Stimulated activated CD8-positive, alpha-beta memory T cell treated with anti-CD3 and anti-CD28 coated beads, Interleukin-2, amount 100 ng/mL, for 48 hours (primary cell): ENCODE results near the gene RNF8.
"Not testable (repeated sequence)": the region's sequence is repeated elsewhere in the genome, so short reads cannot be mapped to it uniquely, and the experiment has no call there.

Experiments used
- DNase-seq, 2 donors: peaks; one replicate each; pipeline ENCODE4 v3.0.0-alpha.2; 2020; ENCODE audit warnings: low read depth in 2 of 2

The RNF8 gene

DNA sequence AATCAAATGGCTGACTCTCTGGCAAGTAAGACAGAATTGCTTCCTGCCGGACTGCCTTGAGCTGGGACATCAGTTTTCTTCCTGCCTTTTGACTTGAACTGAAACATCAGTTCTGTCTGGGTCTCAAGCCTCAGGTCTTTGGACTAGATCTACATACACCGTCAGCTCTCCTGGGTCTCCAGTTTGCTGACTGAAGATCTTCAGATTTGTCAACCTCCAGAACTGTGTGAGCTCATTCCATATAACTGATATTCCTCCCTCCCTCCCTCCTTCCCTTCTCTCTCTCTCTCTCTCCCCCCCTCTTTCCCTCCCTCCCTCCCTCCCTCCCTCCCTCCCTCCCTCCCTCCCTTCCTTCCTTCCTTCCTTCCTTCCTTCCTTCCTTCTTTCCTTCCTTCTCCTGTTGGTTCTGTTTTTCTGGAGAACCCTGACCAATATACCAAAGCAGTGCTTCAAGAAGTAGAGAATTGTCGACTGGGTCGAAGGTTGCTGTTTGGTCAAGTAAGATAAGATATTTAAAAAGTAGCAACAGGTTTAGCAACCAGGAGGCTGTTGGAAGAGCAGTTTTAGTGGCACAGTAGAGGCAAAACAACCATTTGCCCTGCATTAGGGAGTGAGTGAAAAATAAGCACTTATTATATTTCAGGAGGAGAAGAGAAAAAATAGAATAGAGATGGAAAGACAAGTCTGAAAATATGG, 46.2 kb downstream of the RNF8 start:
- no peak for DNase-seq

DNA sequence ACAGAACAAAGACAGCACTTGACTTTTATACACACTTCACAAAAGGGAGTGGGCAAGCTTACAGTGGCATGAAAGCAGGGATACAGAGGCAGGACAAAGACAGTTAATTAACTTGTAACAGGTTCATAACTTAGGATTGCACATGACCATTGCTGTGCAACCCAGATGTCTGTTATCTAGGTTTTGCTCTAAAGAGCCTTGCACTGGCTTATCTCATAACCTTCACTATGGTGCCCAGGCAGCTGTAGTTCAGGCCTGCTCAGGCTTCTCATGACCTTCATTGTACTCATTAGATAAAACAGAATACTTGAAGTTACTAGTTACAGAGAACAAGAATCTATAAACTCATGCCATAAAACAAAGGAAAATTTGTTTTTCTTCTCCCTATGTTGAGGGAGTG, 47.9 kb downstream of the RNF8 start:
- DNase-seq = not testable (repeated sequence)

DNA sequence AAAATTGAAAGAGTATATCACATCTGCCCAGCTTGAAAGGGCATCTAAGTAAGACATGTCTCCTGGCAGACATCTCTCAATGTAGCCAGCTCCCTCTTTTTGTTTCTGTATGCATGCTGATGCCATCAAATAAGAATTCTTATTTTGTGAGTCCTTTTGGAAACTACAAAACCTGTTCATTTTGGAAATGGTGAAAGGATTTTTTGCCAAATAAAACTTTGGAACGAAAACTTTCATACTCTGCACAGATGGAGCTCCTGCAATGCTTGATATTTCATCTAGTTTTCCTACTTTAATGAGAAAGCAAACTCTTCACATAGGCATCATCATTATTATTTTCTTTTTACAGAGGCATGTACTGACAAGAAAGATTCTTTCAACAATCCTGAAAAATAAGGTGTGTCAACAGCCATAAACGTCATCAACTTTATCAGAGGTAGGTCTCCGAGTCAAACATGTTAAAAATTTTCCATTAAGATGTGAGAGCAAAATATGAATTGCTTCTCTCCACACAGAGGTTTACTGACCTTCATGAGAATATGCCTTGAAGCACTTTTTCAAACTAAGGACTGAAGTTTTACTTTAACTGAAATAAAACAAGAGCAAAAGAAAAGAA, 53.1 kb downstream of the RNF8 start:
- DNase-seq = no peak

GRCh38 chr6:37407948-37408347, 54.2 kb downstream of the RNF8 start:
- DNase-seq = no peak

DNA sequence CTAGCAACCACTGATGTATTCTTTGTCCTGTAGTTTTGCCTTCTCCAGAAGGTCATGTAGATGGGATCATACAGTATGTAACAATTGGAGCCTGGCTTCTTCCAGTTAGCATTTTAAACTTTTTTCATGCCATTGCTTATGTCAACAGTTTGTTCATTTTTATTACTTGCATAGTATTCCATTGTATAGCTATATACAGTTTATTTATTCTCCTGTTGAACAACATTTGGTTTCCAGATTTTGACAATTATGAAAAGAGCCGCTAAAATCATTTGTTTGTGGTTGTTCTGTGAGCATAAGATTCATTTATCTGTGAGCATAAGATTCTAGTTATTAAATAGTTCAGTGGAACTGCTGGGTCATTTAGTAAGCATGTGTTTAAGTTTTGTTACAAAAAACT, 55.7 kb downstream of the RNF8 start:
- DNase-seq = no peak

GRCh38 chr6:37417393-37417792, 63.6 kb downstream of the RNF8 start:
- no peak for DNase-seq

- DNase-seq = no peak
These were observed 64.9 kb downstream of the RNF8 start for GRCh38 chr6:37418722-37419121.

GRCh38 chr6:37426058-37426944, 72.5 kb downstream of the RNF8 start:
- DNase-seq = no peak

DNA sequence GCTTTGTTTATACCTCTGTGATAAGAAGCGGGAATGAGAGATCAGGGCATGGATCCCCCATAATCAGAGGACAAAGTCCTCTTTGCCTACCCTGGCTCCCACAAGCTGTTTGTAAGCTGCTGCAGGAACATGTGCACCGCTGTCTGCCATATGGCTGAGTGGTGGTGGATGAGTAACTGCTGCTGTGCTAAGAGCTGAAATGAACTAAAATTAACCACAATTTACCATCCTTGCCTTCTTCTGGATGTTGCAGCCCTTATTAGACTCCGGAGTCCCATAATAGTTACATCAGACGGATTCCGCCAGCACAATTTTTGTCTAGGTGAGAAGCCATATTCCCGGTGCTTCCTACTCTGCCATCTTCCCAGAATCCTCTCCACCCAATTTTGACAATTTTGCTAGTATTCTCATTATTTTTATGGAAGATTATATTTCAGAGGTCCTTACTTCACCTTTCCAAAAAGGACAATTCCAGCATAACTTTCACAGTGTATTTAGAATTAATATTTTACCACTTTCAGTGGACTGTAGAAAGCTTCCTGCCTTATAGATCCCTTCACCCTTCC, 73.2 kb downstream of the RNF8 start:
- DNase-seq = no peak

GRCh38 chr6:37429352-37429750, 75.6 kb downstream of the RNF8 start:
- DNase-seq = no peak

DNA sequence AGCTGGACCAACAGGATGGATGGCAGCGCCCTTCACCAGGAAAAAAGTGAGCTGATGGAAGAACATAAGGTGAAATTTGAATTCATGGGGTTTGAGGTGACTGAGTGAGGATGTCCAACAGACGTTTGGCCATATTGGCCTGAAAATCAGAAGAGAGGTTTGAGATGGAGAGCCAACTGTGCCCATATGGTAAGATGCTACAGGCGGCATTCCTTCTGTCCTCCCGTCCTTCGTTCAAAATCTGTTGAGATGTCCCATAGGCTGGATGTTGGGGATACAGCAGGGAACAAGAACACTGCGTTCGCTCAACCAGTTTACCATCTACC, 78.8 kb downstream of the RNF8 start:
- no peak for DNase-seq

DNA sequence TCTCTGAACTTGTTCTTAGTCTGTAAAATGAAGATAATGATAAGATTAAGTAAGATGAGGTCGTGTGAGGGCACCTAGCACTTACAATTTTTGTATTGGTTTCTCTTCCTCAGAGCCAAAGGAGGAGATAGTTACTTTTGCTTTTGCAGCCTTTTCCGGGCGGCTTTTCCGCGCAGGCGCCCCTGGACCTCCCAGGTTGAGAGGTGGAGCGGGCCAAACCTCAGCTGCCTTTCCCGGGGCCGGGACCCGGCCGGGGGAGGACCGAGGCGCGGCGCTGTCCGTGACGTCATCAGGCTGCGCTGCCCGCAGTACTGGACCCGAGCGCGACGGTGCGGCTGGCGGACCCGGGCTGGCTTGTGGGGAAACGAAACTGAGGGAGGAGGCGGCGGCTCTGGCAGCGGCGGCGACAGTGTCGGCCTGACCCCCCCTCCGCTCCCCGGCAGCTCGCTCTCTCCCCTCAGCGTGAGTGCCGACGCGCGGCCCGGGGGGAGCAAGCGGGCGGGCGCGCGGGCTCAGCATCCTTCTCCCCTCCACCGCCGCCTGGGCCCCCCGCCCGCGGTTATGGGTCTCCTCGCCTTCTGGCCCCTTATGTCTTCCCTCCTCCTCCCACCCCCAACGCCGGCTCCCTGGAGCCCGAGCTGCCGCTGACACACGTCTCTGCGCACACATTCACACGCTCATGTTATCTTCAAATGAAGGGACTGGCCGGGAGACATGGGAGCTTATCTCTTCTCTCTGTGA, 79.3 kb downstream of the RNF8 start, which contains the start of gene CMTR1:
TSS of gene CMTR1 (plus strand) at position 306 of the 741 bp plus-strand sequence. CDS start 2,409 bp downstream, outside the sequence.
- DNase-seq = peak; percentile 96 to 97

GRCh38 chr6:37433657-37434271, 80.0 kb downstream of the RNF8 start:
- peak; percentile 8 to 22 for DNase-seq

DNA sequence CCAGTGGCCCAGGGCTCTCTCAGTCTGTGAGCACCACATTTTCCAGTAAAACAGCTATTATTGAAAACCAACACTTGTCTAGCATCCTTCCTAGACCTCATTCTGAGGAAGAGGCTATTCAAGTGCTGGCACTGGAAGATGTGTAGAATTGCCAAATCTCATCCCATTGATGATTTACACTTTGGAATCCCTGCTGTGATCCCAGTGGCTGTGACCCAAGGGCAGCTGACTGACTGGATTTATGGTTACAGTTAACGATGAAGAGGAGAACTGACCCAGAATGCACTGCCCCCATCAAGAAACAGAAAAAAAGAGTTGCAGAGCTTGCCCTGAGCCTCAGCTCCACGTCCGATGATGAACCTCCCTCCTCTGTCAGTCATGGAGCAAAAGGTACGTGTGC, 81.6 kb downstream of the RNF8 start:
- no peak for DNase-seq

GRCh38 chr6:37435816-37436215, 82.0 kb downstream of the RNF8 start:
- no peak for DNase-seq

GRCh38 chr6:37438930-37439329, 85.1 kb downstream of the RNF8 start:
- no peak for DNase-seq

DNA sequence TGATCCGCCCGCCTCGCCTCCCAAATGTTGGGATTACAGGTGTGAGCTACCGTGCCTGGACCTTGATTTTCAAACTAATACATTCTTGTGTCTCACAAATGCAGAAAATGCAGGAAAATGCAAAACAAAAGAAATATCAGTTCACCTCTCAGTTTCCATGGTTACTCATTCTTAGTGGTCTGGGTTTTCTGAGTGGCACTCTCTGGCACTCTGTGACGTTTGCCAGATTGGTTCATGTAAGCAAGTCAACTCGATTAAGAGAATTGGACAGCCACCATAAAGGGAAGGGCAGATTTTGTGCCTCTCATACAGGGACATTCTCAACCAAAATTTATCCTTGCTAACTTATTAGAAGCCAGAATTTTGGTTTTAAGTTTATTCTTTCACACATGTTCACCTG, 87.9 kb downstream of the RNF8 start:
- no peak for DNase-seq

DNA sequence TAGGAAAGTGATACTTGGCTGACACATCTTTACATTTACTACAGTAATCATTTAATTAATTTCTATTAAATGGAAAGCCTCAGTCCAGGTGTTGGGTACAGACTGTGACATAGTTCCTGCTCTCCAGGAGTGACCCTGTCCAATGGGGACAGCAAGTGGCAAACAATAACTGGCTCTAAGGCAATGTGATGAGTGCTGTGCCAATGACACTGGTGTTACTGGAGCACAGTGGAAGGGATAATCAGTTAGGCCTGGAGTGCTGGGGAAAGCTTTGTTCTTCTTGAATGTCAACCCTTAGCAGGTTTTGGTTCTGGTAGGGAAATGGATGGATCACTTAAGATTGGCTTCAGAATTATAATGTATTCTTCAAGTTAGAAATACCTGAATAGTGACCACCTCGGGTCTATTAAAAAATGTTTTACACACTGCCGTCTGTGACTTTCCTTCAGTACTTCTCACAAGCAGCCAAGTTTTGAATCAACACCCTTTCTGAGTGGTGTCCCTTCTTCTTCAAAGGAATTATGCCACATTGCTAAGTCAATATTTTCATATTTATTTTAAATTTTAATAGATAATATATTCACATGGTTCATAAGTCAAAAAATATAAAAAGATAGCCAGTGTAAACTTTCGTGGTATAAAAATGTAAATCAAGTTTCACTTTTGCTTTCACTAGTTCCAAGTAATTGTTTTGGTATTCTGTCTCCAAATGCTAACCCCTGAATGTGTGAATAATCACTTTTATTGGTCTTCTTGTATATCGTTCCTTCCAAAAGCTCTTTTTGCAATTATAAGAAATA, 88.8 kb downstream of the RNF8 start:
- no peak for DNase-seq

DNA sequence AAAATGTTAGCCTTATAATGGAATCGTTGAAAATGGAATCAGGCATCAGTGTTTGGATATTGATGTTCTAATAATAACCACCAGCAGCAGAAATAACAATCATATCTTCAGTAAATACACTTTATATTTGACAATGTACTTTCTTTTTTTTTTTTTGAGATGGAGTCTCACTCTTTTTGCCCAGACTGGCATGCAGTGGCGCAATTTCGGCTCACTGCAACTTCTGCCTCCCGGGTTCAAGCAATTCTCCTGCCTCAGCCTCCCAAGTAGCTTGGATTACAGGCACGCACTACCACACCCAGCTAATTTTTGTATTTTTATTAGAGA, 89.4 kb downstream of the RNF8 start:
- not testable (repeated sequence) for DNase-seq
